Measurements from ENCODE around the gene GPR108. TPM values are rescaled to one million over a fixed set of nuclear protein-coding genes. Genes with fewer than 3 reads are reported as not detected.
A peak's percentile ranks its signal among the peaks of the same experiment; 100 is the strongest.

GPR108 gene
- total and polyA plus RNA-seq, 2 of the 13 experiments (the other 11 are each of a cell fraction or from before 2014, with no cell fraction given) = 36.4 to 63.0 TPM

GRCh38 chr19:6737873-6738786 is 750 bp upstream of the GPR108 start (continued):
- TF ChIP-seq ZNF720 (CRISPR knock-in tag; IDR thresholded peaks at IDR 0.05) (no peak), TERF1 (CRISPR knock-in tag; IDR thresholded peaks at IDR 0.05) (no peak), AGO1 (IDR thresholded peaks at IDR 0.05; ENCODE audit: low read depth, low read length, poor library complexity, severe bottlenecking) (no peak), ZNF142 (CRISPR knock-in tag; IDR thresholded peaks at IDR 0.05) (peak; percentile 60; the same call in 1 of the 2 replicates), ZNF234 (CRISPR knock-in tag; conservative IDR thresholded peaks at IDR 0.05) (no peak), ZSCAN22 (CRISPR knock-in tag; IDR thresholded peaks at IDR 0.05) (no peak), FOXM1 (CRISPR knock-in tag; IDR thresholded peaks at IDR 0.05) (no peak; the same call in 1 of the 2 replicates), DNMT3B (CRISPR knock-in tag; conservative IDR thresholded peaks at IDR 0.05) (no peak), ZNF777 (CRISPR knock-in tag; IDR thresholded peaks at IDR 0.05) (peak; percentile 6; the same call in 1 of the 2 replicates), MAFG (CRISPR knock-in tag; IDR thresholded peaks at IDR 0.05) (no peak), ZNF383 (CRISPR knock-in tag; IDR thresholded peaks at IDR 0.05; ENCODE audit: borderline replicate concordance) (no peak), TOE1 (CRISPR knock-in tag; IDR thresholded peaks at IDR 0.05) (no peak), UBTF (CRISPR knock-in tag; IDR thresholded peaks at IDR 0.05) (peak; percentile 72), NCOA1 (CRISPR knock-in tag; IDR thresholded peaks at IDR 0.05) (peak; percentile 49; the same call in 1 of the 2 replicates), TAF1 (CRISPR knock-in tag; IDR thresholded peaks at IDR 0.05) (no peak), ADNP (CRISPR knock-in tag; IDR thresholded peaks at IDR 0.05) (no peak), ZNF562 (CRISPR knock-in tag; IDR thresholded peaks at IDR 0.05; ENCODE audit: borderline replicate concordance) (no peak), ZNF263 (CRISPR knock-in tag; IDR thresholded peaks at IDR 0.05) (no peak), PAWR (CRISPR knock-in tag; IDR thresholded peaks at IDR 0.05; ENCODE audit: borderline replicate concordance) (no peak), SNAI1 (CRISPR knock-in tag; IDR thresholded peaks at IDR 0.05; ENCODE audit: borderline replicate concordance) (no peak), NFKBIZ (CRISPR knock-in tag; IDR thresholded peaks at IDR 0.05) (no peak)
